ENCODE results near the gene TICAM2.

The TICAM2 gene

DNA sequence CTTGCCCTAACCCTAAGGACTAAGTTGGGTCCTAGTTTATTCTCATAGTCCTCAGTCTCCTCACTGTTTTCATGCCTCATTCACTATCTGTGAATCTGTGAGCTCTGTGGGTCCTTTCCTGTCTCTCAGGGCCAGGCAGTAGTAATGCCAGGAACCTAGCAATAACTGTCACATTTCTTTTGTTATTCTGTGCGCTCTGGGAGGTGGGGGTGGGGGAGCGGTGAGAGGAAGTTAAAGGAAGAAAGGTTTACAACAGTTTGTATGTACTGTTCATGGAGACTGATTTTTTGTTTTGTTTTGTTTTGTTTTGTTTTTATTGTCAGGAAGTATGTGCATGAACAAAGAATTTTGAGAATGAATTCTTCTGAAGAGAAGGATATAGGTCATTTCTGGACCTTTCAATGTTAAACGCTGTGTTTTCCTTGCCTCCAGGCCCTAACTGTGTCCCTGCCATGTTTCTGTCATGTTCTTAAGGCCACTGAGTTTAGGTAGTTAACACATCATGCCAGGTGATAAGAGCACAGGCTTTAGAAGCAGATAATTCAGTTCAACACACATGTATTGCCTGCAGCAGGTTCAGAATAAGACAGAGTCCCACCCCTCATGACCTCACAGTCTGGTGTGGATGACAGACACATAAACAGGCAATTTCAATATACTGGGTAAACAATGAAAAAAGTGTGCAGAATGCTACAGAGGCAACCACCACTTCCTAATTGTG is 44.5 kb downstream of the TICAM2 start:
- H3K14ac ChIP-seq (ENCODE audit: low read length) = no peak overlapping the region
- no peak overlapping the region for H2BK120ac ChIP-seq (ENCODE audit: low read depth, low read length)
- no peak overlapping the region for H3K23ac ChIP-seq (ENCODE audit: low read depth, low read length, poor library complexity)
- H3K36me3 ChIP-seq (replicated peaks in 1 of 2; ENCODE audit: control insufficient read depth in 2 of 2, insufficient read depth in 2 of 2, low read length in 2 of 2) = no peaks in the 10 kb centered on the region
- no peak overlapping the region for H2BK5ac ChIP-seq (ENCODE audit: low read length)
- no peaks in the 10 kb centered on the region for H3K79me1 ChIP-seq (ENCODE audit: low read depth, low read length)
- no peaks in the 10 kb centered on the region for H3K27me3 ChIP-seq (ENCODE audit: control insufficient read depth in 3 of 3, insufficient read depth in 3 of 3, low read depth in 1 of 3, low read length in 3 of 3)
- no peak for DNase-seq (ENCODE audit: low spot score)
- no peak overlapping the region for H3K9ac ChIP-seq (ENCODE audit: low read depth, low read length, poor library complexity)
- no peak overlapping the region for H2AK5ac ChIP-seq (ENCODE audit: low read depth, low read length)
- WGBS, 2 donors (ENCODE audit: extremely low coverage in 2 of 2, insufficient read length in 2 of 2, insufficient replicate concordance in 1 of 2) = no CpG with 5 or more reads among the region's 3 CpGs
- H2AFZ ChIP-seq (ENCODE audit: low read length) = peak overlapping the region; percentile 57
- H3K4me2 ChIP-seq (ENCODE audit: insufficient read depth, low read length, poor library complexity, severe bottlenecking) = no peak overlapping the region
- peaks cover 0 to 7% of the 10 kb centered on the region in 2 donors for H3K4me1 ChIP-seq (ENCODE audit: control insufficient read depth in 2 of 2, insufficient read depth in 1 of 2, low read depth in 1 of 2, low read length in 2 of 2)
- H3K9me3 ChIP-seq (replicated peaks in 1 of 2; ENCODE audit: control insufficient read depth in 2 of 2, insufficient read depth in 1 of 2, low read depth in 1 of 2, low read length in 2 of 2) = no peaks in the 10 kb centered on the region
- H3K27ac ChIP-seq (replicated peaks; ENCODE audit: low read length) = no peak overlapping the region
- no peak overlapping the region for H4K8ac ChIP-seq (ENCODE audit: low read depth, low read length)
- H3K4me3 ChIP-seq (ENCODE audit: low read length in 2 of 2) = no peak overlapping the region
- H2BK15ac ChIP-seq (ENCODE audit: low read length) = no peak overlapping the region
- no peak overlapping the region for H4K91ac ChIP-seq (ENCODE audit: low read depth, low read length, poor library complexity)
- no peak overlapping the region for H3K18ac ChIP-seq (ENCODE audit: low read length)
- H2BK12ac ChIP-seq (ENCODE audit: low read length) = no peak overlapping the region
- no peak overlapping the region for H3K4ac ChIP-seq (ENCODE audit: low read length)

DNA sequence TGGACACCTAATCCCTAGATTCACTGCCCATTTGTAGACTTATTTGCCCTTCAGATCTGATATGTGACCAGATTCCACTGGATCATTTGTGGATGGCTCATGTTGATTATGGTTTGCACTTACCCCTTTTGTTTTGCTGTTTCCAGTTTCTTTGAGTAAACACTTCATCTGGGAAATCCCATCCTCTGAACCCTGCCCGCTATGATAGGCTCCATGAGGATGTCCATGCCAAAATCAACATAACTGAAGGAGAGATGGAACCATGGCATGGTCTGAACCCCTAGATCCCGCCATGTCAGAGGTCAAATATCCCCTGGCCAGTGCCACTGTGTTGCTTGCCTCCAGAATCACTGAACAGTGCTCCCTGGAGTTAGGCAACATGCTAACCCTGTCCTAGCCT is 46.0 kb downstream of the TICAM2 start:
- Histone ChIP-seq H3K27ac (replicated peaks; ENCODE audit: low read length) (no peak overlapping the region), H4K8ac (ENCODE audit: low read depth, low read length) (no peak overlapping the region), H3K9me3 (replicated peaks in 1 of 2; ENCODE audit: control insufficient read depth in 2 of 2, insufficient read depth in 1 of 2, low read depth in 1 of 2, low read length in 2 of 2) (no peaks in the 10 kb centered on the region), H3K4me2 (ENCODE audit: insufficient read depth, low read length, poor library complexity, severe bottlenecking) (no peak overlapping the region), H2BK15ac (ENCODE audit: low read length) (no peak overlapping the region), H2AK5ac (ENCODE audit: low read depth, low read length) (no peak overlapping the region), H3K4me3 (ENCODE audit: low read length in 2 of 2) (no peak overlapping the region), H3K14ac (ENCODE audit: low read length) (no peak overlapping the region), H3K79me1 (ENCODE audit: low read depth, low read length) (no peaks in the 10 kb centered on the region), H3K36me3 (replicated peaks in 1 of 2; ENCODE audit: control insufficient read depth in 2 of 2, insufficient read depth in 2 of 2, low read length in 2 of 2) (no peaks in the 10 kb centered on the region), H3K27me3 (ENCODE audit: control insufficient read depth in 3 of 3, insufficient read depth in 3 of 3, low read depth in 1 of 3, low read length in 3 of 3) (peaks cover 0 to 7% (median 0%) of the 10 kb centered on the region in 3 experiments), H4K91ac (ENCODE audit: low read depth, low read length, poor library complexity) (no peak overlapping the region), H3K4ac (ENCODE audit: low read length) (no peak overlapping the region), H3K18ac (ENCODE audit: low read length) (no peak overlapping the region), H2BK5ac (ENCODE audit: low read length) (no peak overlapping the region), H2BK120ac (ENCODE audit: low read depth, low read length) (no peak overlapping the region), H3K9ac (ENCODE audit: low read depth, low read length, poor library complexity) (no peak overlapping the region), H2AFZ (ENCODE audit: low read length) (no peak overlapping the region), H3K4me1 (ENCODE audit: control insufficient read depth in 2 of 2, insufficient read depth in 1 of 2, low read depth in 1 of 2, low read length in 2 of 2) (peaks cover 0 to 7% of the 10 kb centered on the region in 2 donors), H3K23ac (ENCODE audit: low read depth, low read length, poor library complexity) (no peak overlapping the region), H2BK12ac (ENCODE audit: low read length) (no peak overlapping the region)
- WGBS, 2 donors (ENCODE audit: extremely low coverage in 2 of 2, insufficient read length in 2 of 2, insufficient replicate concordance in 1 of 2) = no CpG with 5 or more reads among the region's 2 CpGs
- no peak for DNase-seq (ENCODE audit: low spot score)

DNA sequence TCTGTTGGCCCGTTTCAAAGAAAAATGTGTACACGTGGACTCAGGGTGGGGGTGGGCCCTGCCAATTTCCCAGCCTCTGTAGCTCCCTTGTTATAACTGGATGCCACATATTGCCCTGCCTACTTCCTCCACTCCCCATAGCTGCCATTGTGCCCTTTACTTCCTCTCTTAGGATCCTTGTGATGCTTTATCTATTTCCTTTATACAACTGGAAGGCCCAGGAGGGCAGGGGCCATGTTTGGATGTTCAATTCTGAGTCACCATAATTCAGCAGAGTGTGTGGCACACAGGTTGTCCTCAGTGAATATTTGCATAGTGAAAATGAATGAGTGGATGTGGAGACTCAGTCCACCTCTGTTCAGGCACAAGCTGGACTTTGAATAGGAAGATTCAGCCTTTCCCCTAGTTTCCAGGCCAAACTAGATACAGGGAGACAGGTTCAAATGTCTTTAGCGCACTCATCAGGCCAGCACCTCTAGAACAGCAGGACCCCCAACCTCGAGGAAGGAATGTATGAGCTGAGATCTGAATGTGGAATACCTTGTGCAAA is 47.1 kb downstream of the TICAM2 start:
- H2AK5ac ChIP-seq (ENCODE audit: low read depth, low read length) = no peak overlapping the region
- peaks cover 0 to 7% of the 10 kb centered on the region in 2 donors for H3K4me1 ChIP-seq (ENCODE audit: control insufficient read depth in 2 of 2, insufficient read depth in 1 of 2, low read depth in 1 of 2, low read length in 2 of 2)
- no peak overlapping the region for H2BK12ac ChIP-seq (ENCODE audit: low read length)
- H2BK15ac ChIP-seq (ENCODE audit: low read length) = no peak overlapping the region
- no peak overlapping the region for H3K14ac ChIP-seq (ENCODE audit: low read length)
- H4K91ac ChIP-seq (ENCODE audit: low read depth, low read length, poor library complexity) = no peak overlapping the region
- no peak overlapping the region for H2BK120ac ChIP-seq (ENCODE audit: low read depth, low read length)
- H3K4ac ChIP-seq (ENCODE audit: low read length) = no peak overlapping the region
- no peak overlapping the region for H4K8ac ChIP-seq (ENCODE audit: low read depth, low read length)
- H3K9me3 ChIP-seq (replicated peaks in 1 of 2; ENCODE audit: control insufficient read depth in 2 of 2, insufficient read depth in 1 of 2, low read depth in 1 of 2, low read length in 2 of 2) = no peaks in the 10 kb centered on the region
- peaks cover 0 to 10% (median 0%) of the 10 kb centered on the region in 3 experiments for H3K27me3 ChIP-seq (ENCODE audit: control insufficient read depth in 3 of 3, insufficient read depth in 3 of 3, low read depth in 1 of 3, low read length in 3 of 3)
- no peaks in the 10 kb centered on the region for H3K36me3 ChIP-seq (replicated peaks in 1 of 2; ENCODE audit: control insufficient read depth in 2 of 2, insufficient read depth in 2 of 2, low read length in 2 of 2)
- H3K4me3 ChIP-seq (ENCODE audit: low read length in 2 of 2) = no peak overlapping the region
- WGBS, 2 donors (ENCODE audit: extremely low coverage in 2 of 2, insufficient read length in 2 of 2, insufficient replicate concordance in 1 of 2) = no CpG with 5 or more reads among the region's 4 CpGs
- no peak overlapping the region for H2BK5ac ChIP-seq (ENCODE audit: low read length)
- no peak overlapping the region for H3K4me2 ChIP-seq (ENCODE audit: insufficient read depth, low read length, poor library complexity, severe bottlenecking)
- H3K27ac ChIP-seq (replicated peaks; ENCODE audit: low read length) = no peak overlapping the region
- DNase-seq (ENCODE audit: low spot score) = no peak
- H3K9ac ChIP-seq (ENCODE audit: low read depth, low read length, poor library complexity) = no peak overlapping the region
- no peaks in the 10 kb centered on the region for H3K79me1 ChIP-seq (ENCODE audit: low read depth, low read length)
- H3K23ac ChIP-seq (ENCODE audit: low read depth, low read length, poor library complexity) = no peak overlapping the region
- no peak overlapping the region for H3K18ac ChIP-seq (ENCODE audit: low read length)
- no peak overlapping the region for H2AFZ ChIP-seq (ENCODE audit: low read length)

DNA sequence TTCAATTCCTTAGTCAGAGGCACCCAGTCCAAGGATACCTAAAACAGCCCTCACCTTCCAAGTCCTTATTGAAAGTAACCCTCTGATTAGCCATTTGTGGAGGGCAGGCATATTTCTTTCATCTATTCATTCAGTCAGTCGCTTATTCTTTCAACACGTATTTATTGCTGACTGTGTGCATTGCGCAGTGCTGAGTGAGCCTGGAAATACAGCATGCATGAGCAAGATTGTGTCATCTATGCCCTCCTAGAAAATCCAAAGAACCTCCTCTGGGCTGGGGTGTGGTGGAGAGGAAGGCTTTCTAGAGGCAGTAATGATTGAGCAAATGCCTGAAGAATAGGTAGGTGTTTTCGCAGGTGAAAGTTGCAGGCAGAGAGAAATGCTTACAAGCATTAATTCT is 49.2 kb downstream of the TICAM2 start:
- Histone ChIP-seq H3K9me3 (replicated peaks in 1 of 2; ENCODE audit: control insufficient read depth in 2 of 2, insufficient read depth in 1 of 2, low read depth in 1 of 2, low read length in 2 of 2) (no peaks in the 10 kb centered on the region), H2BK12ac (ENCODE audit: low read length) (no peak overlapping the region), H3K27ac (replicated peaks; ENCODE audit: low read length) (no peak overlapping the region), H3K4ac (ENCODE audit: low read length) (no peak overlapping the region), H3K9ac (ENCODE audit: low read depth, low read length, poor library complexity) (no peak overlapping the region), H3K27me3 (ENCODE audit: control insufficient read depth in 3 of 3, insufficient read depth in 3 of 3, low read depth in 1 of 3, low read length in 3 of 3) (peaks cover 0 to 10% (median 0%) of the 10 kb centered on the region in 3 experiments), H3K79me1 (ENCODE audit: low read depth, low read length) (no peaks in the 10 kb centered on the region), H2BK5ac (ENCODE audit: low read length) (no peak overlapping the region), H2BK120ac (ENCODE audit: low read depth, low read length) (no peak overlapping the region), H3K4me3 (ENCODE audit: low read length in 2 of 2) (no peak overlapping the region), H2BK15ac (ENCODE audit: low read length) (no peak overlapping the region), H3K23ac (ENCODE audit: low read depth, low read length, poor library complexity) (no peak overlapping the region), H4K8ac (ENCODE audit: low read depth, low read length) (no peak overlapping the region), H3K4me1 (ENCODE audit: control insufficient read depth in 2 of 2, insufficient read depth in 1 of 2, low read depth in 1 of 2, low read length in 2 of 2) (peaks cover 0 to 7% of the 10 kb centered on the region in 2 donors), H2AK5ac (ENCODE audit: low read depth, low read length) (no peak overlapping the region), H3K4me2 (ENCODE audit: insufficient read depth, low read length, poor library complexity, severe bottlenecking) (no peak overlapping the region), H3K36me3 (replicated peaks in 1 of 2; ENCODE audit: control insufficient read depth in 2 of 2, insufficient read depth in 2 of 2, low read length in 2 of 2) (no peaks in the 10 kb centered on the region), H4K91ac (ENCODE audit: low read depth, low read length, poor library complexity) (no peak overlapping the region), H3K14ac (ENCODE audit: low read length) (no peak overlapping the region), H2AFZ (ENCODE audit: low read length) (no peak overlapping the region), H3K18ac (ENCODE audit: low read length) (no peak overlapping the region)
- WGBS, 2 donors (ENCODE audit: extremely low coverage in 2 of 2, insufficient read length in 2 of 2, insufficient replicate concordance in 1 of 2) = no CpG with 5 or more reads among the region's 4 CpGs
- DNase-seq (ENCODE audit: low spot score) = no peak
